ENCODE data around the gene PRKG1.

GRCh38 chr10:52239771-52240170, 1165.5 kb downstream of the PRKG1 start:
- TF ChIP-seq CTCF (conservative IDR thresholded peaks at IDR 0.05; ENCODE audit: low read length) (no peak), EZH2phosphoT487 (IDR thresholded peaks at IDR 0.05; ENCODE audit: borderline replicate concordance) (no peak)

Measured in Loucy (cell line).